ENCODE measurements around the gene ACTN1.

DNA sequence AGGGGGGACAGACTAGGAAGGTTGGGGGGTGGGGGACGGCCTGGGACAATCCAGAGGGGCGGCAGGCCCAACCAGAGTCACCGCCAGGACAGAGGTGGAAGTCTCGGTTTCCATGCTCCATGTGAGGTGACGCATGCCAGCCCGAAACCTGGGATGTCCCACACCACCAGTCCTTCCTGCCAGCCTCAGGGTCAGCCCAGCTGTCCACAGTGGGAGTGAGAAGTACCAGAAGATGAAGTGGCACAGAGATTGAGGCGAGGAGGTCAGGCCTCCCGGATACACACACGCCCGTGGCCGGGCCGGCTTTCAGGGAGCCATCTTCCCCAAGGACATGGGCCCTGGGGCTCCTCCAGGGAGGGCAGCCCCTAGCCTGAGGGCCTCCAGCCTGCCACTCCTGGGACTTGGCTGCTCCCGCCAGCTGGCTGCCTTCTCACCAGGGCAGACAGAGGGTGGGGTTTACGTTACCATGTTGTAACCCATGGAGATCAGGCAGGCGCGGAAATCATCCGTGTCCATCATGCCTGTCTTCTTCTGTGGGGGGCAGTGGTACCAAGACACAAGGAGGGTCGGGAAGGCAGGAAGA is 101.0 kb downstream of the ACTN1 start:
- TF ChIP-seq, protein P1, sequence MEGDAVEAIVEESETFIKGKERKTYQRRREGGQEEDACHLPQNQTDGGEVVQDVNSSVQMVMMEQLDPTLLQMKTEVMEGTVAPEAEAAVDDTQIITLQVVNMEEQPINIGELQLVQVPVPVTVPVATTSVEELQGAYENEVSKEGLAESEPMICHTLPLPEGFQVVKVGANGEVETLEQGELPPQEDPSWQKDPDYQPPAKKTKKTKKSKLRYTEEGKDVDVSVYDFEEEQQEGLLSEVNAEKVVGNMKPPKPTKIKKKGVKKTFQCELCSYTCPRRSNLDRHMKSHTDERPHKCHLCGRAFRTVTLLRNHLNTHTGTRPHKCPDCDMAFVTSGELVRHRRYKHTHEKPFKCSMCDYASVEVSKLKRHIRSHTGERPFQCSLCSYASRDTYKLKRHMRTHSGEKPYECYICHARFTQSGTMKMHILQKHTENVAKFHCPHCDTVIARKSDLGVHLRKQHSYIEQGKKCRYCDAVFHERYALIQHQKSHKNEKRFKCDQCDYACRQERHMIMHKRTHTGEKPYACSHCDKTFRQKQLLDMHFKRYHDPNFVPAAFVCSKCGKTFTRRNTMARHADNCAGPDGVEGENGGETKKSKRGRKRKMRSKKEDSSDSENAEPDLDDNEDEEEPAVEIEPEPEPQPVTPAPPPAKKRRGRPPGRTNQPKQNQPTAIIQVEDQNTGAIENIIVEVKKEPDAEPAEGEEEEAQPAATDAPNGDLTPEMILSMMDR (IDR thresholded peaks at IDR 0.05): no peak
- no peak for TF ChIP-seq POLR2A (IDR thresholded peaks at IDR 0.05)
